22Rv1 (cell line): ENCODE measurements around the gene PIP5K1B.
A peak's percentile ranks its signal among the peaks of the same experiment; 100 is the strongest.

ENCODE experiments used
- ZFX ChIP-seq: fragments of 450-650 bp; IDR thresholded peaks from 2 replicates; pipeline ENCODE4 v1.6.1; 2017; ENCODE audit warnings: antibody characterized with exemption, borderline replicate concordance
- TF ChIP-seq, protein P1 (sequence below): fragments of 450-650 bp; IDR thresholded peaks from 2 replicates; pipeline ENCODE4 v1.5.1; 2017; ENCODE audit warnings: mild to moderate bottlenecking

DNA sequence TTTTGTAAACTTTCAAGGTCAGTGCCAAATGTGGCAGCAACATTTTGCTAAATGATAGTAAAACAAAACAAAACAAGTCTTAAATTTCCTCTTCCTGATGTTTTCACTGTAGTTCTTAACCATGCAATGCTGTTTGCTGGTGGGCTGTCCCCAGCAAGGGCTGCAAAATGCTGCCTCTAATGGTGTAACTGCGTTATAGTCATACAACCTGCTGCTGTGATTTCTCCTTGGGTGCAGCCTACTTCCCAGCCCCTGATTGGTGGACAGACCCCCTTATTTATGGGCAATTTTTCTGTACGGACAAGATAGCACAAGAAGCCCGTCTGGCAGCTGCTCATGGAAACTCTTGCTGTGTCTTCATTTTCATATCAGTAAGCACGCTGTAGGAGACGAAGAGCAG lies 26.6 kb upstream of the PIP5K1B start:
- TF ChIP-seq, protein P1, sequence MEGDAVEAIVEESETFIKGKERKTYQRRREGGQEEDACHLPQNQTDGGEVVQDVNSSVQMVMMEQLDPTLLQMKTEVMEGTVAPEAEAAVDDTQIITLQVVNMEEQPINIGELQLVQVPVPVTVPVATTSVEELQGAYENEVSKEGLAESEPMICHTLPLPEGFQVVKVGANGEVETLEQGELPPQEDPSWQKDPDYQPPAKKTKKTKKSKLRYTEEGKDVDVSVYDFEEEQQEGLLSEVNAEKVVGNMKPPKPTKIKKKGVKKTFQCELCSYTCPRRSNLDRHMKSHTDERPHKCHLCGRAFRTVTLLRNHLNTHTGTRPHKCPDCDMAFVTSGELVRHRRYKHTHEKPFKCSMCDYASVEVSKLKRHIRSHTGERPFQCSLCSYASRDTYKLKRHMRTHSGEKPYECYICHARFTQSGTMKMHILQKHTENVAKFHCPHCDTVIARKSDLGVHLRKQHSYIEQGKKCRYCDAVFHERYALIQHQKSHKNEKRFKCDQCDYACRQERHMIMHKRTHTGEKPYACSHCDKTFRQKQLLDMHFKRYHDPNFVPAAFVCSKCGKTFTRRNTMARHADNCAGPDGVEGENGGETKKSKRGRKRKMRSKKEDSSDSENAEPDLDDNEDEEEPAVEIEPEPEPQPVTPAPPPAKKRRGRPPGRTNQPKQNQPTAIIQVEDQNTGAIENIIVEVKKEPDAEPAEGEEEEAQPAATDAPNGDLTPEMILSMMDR, result peak; percentile 46
- no peak for TF ChIP-seq ZFX
